ENCODE measurements around the gene REXO4.

DNA sequence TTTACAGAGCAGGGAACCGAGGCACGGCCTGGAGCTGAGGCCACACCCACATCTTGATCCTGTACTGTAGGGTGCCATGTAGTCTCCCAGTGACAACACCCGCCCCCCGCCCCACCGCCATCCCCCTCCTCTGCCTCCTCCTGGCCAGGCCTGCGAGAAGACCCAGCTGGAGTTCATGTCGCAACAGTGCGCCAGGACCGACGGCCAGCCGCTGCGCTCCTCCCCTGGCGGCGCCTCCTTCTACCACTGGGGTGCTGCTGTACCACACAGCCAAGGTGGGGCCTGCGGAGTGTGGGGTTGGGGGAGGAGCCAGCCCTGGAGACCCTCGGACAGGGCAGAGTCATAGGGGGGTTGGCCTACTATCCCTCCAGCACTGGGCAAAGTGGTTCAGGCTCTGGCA is 18.9 kb upstream of the REXO4 start:
- TF ChIP-seq POLR2A (IDR thresholded peaks at IDR 0.05; ENCODE audit: low read depth, low read length) (no peak), POLR2AphosphoS5 (IDR thresholded peaks at IDR 0.05; ENCODE audit: insufficient read depth, low read depth, low read length) (no peak), MAX (IDR thresholded peaks at IDR 0.05; ENCODE audit: insufficient read depth, insufficient read length) (no peak), EZH2 (IDR thresholded peaks at IDR 0.05; ENCODE audit: borderline replicate concordance, low read depth, low read length, severe bottlenecking) (no peak), FOS (IDR thresholded peaks at IDR 0.05; ENCODE audit: borderline replicate concordance, insufficient read depth, low read length) (no peak), MYC (IDR thresholded peaks at IDR 0.05; ENCODE audit: low read depth, low read length) (no peak)
- TF ChIP-seq, protein P1, sequence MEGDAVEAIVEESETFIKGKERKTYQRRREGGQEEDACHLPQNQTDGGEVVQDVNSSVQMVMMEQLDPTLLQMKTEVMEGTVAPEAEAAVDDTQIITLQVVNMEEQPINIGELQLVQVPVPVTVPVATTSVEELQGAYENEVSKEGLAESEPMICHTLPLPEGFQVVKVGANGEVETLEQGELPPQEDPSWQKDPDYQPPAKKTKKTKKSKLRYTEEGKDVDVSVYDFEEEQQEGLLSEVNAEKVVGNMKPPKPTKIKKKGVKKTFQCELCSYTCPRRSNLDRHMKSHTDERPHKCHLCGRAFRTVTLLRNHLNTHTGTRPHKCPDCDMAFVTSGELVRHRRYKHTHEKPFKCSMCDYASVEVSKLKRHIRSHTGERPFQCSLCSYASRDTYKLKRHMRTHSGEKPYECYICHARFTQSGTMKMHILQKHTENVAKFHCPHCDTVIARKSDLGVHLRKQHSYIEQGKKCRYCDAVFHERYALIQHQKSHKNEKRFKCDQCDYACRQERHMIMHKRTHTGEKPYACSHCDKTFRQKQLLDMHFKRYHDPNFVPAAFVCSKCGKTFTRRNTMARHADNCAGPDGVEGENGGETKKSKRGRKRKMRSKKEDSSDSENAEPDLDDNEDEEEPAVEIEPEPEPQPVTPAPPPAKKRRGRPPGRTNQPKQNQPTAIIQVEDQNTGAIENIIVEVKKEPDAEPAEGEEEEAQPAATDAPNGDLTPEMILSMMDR (IDR thresholded peaks at IDR 0.05; ENCODE audit: extremely low read depth in 1 of 2, insufficient read depth in 1 of 2, low read depth in 1 of 2, low read length in 2 of 2), result no peak

Measured in endothelial cell of umbilical vein (primary cell).